ENCODE data around the gene ZNF768.

The ZNF768 gene

DNA sequence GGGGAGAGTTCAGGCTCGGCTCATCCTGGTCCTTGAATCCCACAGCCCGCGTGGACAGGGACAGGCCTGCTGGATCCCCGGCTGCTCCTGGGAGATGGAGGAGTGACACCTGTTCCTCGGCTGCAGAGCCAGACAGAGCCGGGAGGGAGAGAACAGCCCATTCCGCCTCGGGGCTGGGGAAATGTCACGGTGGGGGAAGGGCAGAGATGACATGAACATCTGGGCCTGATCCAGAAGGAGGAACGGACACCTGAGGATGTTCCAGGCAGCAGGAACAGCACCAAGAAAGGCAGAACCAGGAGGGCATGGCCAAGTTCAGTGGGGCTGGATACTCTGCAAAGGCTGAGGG is 29.7 kb upstream of the ZNF768 start:
- TF ChIP-seq, protein P1, sequence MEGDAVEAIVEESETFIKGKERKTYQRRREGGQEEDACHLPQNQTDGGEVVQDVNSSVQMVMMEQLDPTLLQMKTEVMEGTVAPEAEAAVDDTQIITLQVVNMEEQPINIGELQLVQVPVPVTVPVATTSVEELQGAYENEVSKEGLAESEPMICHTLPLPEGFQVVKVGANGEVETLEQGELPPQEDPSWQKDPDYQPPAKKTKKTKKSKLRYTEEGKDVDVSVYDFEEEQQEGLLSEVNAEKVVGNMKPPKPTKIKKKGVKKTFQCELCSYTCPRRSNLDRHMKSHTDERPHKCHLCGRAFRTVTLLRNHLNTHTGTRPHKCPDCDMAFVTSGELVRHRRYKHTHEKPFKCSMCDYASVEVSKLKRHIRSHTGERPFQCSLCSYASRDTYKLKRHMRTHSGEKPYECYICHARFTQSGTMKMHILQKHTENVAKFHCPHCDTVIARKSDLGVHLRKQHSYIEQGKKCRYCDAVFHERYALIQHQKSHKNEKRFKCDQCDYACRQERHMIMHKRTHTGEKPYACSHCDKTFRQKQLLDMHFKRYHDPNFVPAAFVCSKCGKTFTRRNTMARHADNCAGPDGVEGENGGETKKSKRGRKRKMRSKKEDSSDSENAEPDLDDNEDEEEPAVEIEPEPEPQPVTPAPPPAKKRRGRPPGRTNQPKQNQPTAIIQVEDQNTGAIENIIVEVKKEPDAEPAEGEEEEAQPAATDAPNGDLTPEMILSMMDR (conservative IDR thresholded peaks at IDR 0.05; ENCODE audit: low read depth): no peak
- ChIA-PET CTCF (no interaction called here), POLR2A (ENCODE audit: low non-redundant PET) (no interaction called here)
- DNase-seq (ENCODE audit: low spot score): no peak
- H3K27ac ChIP-seq: peak overlapping the region; percentile 90

DNA sequence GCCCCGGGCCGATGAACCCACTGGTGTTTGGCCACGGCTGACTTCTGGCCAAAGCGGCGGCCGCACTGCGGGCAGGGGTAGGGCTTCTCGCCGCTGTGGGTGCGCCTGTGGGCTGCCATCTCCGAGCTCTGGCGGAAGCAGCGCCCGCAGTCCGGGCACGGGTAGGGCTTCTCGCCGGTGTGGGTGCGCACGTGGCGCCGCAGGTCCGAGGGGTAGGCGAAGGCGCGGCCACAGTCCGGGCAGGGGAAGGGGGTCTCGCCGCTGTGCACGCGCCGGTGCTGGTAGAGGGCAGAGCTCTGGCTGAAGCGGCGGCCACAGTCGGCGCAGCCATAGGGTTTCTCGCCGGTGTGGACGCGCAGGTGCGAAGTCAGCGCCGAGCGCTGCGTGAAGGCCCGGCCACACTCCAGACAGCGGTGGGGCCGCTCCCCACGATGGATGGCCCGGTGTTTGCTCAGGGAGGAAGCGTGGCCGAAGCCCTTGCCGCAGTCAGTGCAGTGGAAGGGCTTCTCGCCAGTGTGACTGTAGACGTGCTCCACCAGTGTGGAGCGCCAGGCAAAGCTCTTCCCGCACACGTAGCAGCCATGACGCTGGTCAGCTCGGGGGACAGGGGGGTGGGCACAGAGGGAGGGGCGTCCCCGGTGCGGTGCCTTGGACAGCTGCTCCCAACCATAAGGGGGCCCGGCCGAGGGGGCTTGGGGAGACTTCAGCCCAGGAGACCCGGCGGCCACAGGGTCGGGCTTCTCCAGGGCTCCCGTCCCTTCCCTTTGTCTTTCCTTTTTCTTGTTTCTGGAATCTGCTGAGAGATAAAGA is 29.2 kb upstream of the ZNF768 start:
- CTCF ChIA-PET: interaction anchor here (1.1 to 1.3 kb wide), 2 partner anchors 20 to 73 kb away, joined by 3 to 4 read pairs; no protein-coding TSS in a partner anchor
- no peak for DNase-seq (ENCODE audit: low spot score)
- POLR2A ChIA-PET (ENCODE audit: low non-redundant PET): no interaction called here
- peak overlapping the region; percentile 90 for H3K27ac ChIP-seq
- TF ChIP-seq, protein P1 (conservative IDR thresholded peaks at IDR 0.05; ENCODE audit: low read depth): no peak

DNA sequence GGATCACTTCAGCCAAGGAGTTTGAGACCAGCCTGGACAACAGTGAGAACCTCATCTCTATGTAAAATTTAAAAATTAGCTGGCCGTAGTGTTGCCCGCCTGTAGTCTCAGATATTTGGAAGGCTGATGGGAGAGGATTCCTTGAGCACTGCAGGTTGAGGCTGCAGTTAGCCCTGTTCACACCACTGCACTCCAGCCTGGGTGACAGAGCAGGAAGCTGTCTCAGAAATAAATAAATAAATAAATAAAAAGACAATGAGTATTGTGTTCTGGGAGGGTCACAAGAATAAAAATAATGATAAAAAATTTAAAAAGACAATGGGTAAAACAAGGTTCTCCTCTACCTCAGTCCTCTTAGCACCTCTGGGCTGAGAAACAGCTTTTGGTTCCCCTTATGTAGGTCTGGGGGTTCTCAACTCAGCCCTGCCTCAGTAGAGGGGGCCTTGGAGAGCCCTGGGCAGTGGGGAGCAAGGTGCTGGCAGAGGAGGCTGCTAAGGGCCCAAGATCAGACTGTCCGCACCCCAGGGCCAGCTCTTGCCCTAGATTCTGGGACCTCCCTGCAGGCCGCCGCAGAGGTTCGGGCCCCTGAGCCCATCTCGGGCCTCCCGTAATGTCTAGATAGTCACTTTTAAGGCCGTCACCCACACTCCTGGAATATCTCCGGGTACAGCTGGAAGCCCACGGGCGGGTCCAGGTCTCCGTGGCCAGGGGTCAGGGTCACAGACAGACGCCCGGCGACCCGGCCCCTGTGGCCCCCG is 28.4 kb upstream of the ZNF768 start:
- DNase-seq (ENCODE audit: low spot score): no peak
- peak overlapping the region; percentile 5 for H3K27ac ChIP-seq
- ChIA-PET CTCF (interaction anchor here (1.1 to 1.3 kb wide), 2 partner anchors 19 to 74 kb away, joined by 3 to 4 read pairs; no protein-coding TSS in a partner anchor), POLR2A (ENCODE audit: low non-redundant PET) (interaction anchor here (0.6 kb wide), 1 partner anchor 73 kb away, joined by 3 read pairs; no protein-coding TSS in a partner anchor)
- TF ChIP-seq, protein P1 (conservative IDR thresholded peaks at IDR 0.05; ENCODE audit: low read depth): no peak

DNA sequence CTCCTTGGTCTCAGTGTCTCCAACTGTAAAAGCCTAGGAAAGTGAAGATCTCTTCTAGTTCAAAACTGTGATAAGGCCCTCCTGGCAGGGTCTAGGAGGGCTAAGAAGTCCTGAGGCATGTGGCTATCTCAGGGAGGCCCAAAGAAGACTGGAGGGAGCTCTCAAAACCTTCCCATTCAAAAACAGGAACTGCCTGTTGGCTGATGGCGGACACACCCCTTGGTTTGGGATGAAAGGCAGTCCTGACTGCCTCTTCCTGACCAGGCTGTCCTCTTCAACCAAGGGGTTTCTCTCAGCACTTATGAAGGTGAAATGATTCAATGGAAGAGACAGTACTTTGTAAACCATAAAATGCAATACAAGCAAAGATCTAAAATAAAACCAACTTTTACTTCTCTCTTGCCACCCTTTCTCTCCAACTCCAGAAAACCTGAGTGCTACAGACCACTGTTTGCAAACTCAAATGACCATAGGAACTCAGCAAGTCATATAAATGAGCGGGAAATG is 27.1 kb upstream of the ZNF768 start:
- no peak for DNase-seq (ENCODE audit: low spot score)
- CTCF ChIA-PET: interaction anchor here (0.6 kb wide), 2 partner anchors 55 to 144 kb away, joined by 4 to 7 read pairs; no protein-coding TSS in a partner anchor
- POLR2A ChIA-PET (ENCODE audit: low non-redundant PET): no interaction called here
- H3K27ac ChIP-seq: peak overlapping the region; percentile 26; the same call in 1 of the 2 replicates
- TF ChIP-seq, protein P1 (conservative IDR thresholded peaks at IDR 0.05; ENCODE audit: low read depth): no peak

DNA sequence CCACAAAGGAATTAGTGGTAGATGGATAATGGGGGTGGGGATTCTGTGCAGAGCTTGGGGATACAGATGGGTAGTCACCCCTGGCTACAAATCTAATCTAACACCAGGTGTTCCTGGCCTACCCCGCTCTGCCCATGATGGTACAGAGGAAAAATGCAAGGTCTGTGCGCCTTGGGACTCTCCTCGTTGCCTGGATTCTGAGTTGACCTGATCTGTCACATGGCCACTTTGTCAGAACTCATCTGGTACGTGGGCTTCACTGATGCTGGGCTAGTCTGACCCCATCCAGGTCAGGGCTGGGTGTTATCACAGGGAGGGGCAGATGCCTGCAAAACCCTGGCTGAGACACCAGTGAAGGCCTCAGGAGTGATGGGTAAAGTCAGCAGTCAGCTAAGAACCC is 26.6 kb upstream of the ZNF768 start:
- CTCF ChIA-PET: interaction anchor here (0.6 kb wide), 2 partner anchors 55 to 143 kb away, joined by 4 to 7 read pairs; no protein-coding TSS in a partner anchor
- peak overlapping the region; percentile 26; the same call in 1 of the 2 replicates for H3K27ac ChIP-seq
- TF ChIP-seq, protein P1 (conservative IDR thresholded peaks at IDR 0.05; ENCODE audit: low read depth): no peak
- POLR2A ChIA-PET (ENCODE audit: low non-redundant PET): no interaction called here
- no peak for DNase-seq (ENCODE audit: low spot score)

DNA sequence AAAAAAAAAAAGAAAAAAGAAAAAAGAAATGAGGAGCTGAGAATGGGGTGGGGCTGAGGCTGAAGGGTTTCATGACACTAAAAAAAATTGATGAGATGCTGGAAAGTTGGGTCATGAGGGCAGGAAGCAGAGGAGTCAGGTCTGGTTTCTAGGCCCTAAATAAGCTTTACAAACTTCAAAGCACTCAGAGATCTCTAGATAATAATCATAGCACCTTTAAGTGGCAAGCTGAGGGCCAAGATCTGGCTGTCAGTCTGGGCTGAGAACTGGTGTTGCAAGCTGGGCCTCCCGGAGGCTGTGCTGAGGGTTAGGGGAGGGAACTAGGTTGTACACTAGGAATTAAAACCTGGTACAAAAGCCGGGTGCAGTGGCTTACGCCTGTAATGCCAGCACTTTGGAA is 25.4 kb upstream of the ZNF768 start:
- POLR2A ChIA-PET (ENCODE audit: low non-redundant PET): interaction anchor here (0.7 kb wide), 1 partner anchor 87 kb away, joined by 7 read pairs; no protein-coding TSS in a partner anchor
- TF ChIP-seq, protein P1 (conservative IDR thresholded peaks at IDR 0.05; ENCODE audit: low read depth): no peak
- DNase-seq (ENCODE audit: low spot score): no peak
- peak overlapping the region; percentile 37; the same call in 1 of the 2 replicates for H3K27ac ChIP-seq
- CTCF ChIA-PET: no interaction called here

Data from RWPE1 (cell line).